CD4-positive, alpha-beta T cell (primary cell): Measurements from ENCODE around the gene NAPSA. TPM values are rescaled to one million over a fixed set of nuclear protein-coding genes. Genes with fewer than 3 reads are reported as not detected.
"Not testable (repeated sequence)": the region's sequence is repeated elsewhere in the genome, so short reads cannot be mapped to it uniquely, and the experiment has no call there.

Source experiments
- ATAC-seq: fragments of 200-7000 bp; cut with Tn5 transposase; one replicate; pipeline ENCODE4 v1.10.0; 2022; ENCODE audit warnings: mild to moderate bottlenecking; ENCODE audit not compliant: poor library complexity
- CTCF ChIA-PET: fragments of 350-600 bp; sonication (Branson Sonifier 250); formaldehyde crosslinking; loops from one replicate; lab custom pipeline; 2021; ENCODE audit warnings: antibody characterized with exemption, inconsistent platforms; lab: Charles Lee
- POLR2A ChIA-PET: fragments of 350-600 bp; sonication (Branson Sonifier 250); formaldehyde crosslinking; loops from one replicate; lab custom pipeline; 2021; ENCODE audit warnings: antibody characterized with exemption, inconsistent platforms; lab: Charles Lee
- DNase-seq, 14 experiments: peaks; one replicate each; pipeline ENCODE4 v3.0.0-alpha.2; 2013 to 2020; ENCODE audit warnings: mixed read lengths in 2 of 14
- H3K27ac ChIP-seq, 2 donors: one replicate each; pipeline versions ENCODE4 v1.5.1 to v1.7.0; 2013; ENCODE audit warnings: low read length in 2 of 2, low read depth in 1 of 2, mild to moderate bottlenecking in 1 of 2
- H3K27me3 ChIP-seq, 2 experiments: 1 replicate in 1 of 2; 2 replicates in 1 of 2; pipeline versions ENCODE4 v1.6.1 to v1.7.0; 2013; ENCODE audit warnings: low read length in 2 of 2, control low read depth in 1 of 2, mild to moderate bottlenecking in 1 of 2, moderate library complexity in 1 of 2; ENCODE audit not compliant: insufficient read depth in 2 of 2, control insufficient read depth in 1 of 2
- H3K36me3 ChIP-seq: one replicate; pipeline ENCODE4 v1.6.1; 2013; ENCODE audit warnings: low read length, control low read depth; ENCODE audit not compliant: insufficient read depth
- H3K4me1 ChIP-seq: one replicate; pipeline ENCODE4 v1.6.1; 2013; ENCODE audit warnings: low read length, control low read depth; ENCODE audit not compliant: insufficient read depth
- H3K4me3 ChIP-seq: one replicate; pipeline ENCODE4 v1.5.1; 2013; ENCODE audit warnings: mild to moderate bottlenecking, low read length, moderate library complexity
- H3K9me3 ChIP-seq, 2 experiments: 1 replicate in 1 of 2; 2 replicates in 1 of 2; pipeline versions ENCODE4 v1.6.1 to v1.7.0; 2013; ENCODE audit warnings: low read length in 2 of 2, mild to moderate bottlenecking in 2 of 2, control low read depth in 1 of 2, moderate library complexity in 1 of 2; ENCODE audit not compliant: control insufficient read depth in 1 of 2, insufficient read depth in 1 of 2
- H3K27ac Mint-ChIP-seq: one replicate; pipeline ENCODE4 v1.8.0; 2020; ENCODE audit warnings: mixed read lengths
- H3K27me3 Mint-ChIP-seq: one replicate; pipeline ENCODE4 v1.8.0; 2021; ENCODE audit warnings: mixed read lengths
- H3K36me3 Mint-ChIP-seq: one replicate; pipeline ENCODE4 v1.8.0; 2021; ENCODE audit warnings: low read depth, mixed read lengths
- H3K4me1 Mint-ChIP-seq: one replicate; pipeline ENCODE4 v1.8.0; 2021; ENCODE audit warnings: low read depth, mixed read lengths
- H3K4me3 Mint-ChIP-seq: one replicate; pipeline ENCODE4 v1.8.0; 2020; ENCODE audit warnings: mild to moderate bottlenecking, mixed read lengths
- H3K9me3 Mint-ChIP-seq: one replicate; pipeline ENCODE4 v1.8.0; 2020; ENCODE audit warnings: mixed read lengths
- intact Hi-C, 2 experiments: fragments of 100-400 bp; cut with DNase I in 1 of 2; cut with micrococcal nuclease in 1 of 2; formaldehyde crosslinking; loops; one replicate each; pipeline versions ENCODE4 v1.15.1 to v1.9.0; 2023 to 2025; cut with DNase I, micrococcal nuclease
- total RNA-seq, 174 experiments: library from RNA in 2 of 174; stranded (reverse) in 2 of 174; gene quantifications; one replicate each; pipeline ENCODE4 v1.2.3 and lab custom pipeline; 2021 to 2026
- TF ChIP-seq, protein P1 (sequence below): fragments of 200-600 bp; IDR thresholded peaks from one replicate; pipeline ENCODE4 v1.8.0; 2022; ENCODE audit warnings: antibody characterized with exemption, mild to moderate bottlenecking

The NAPSA gene
- total RNA-seq, 2 experiments from 2014 or later: 0.61 to 0.91 TPM

DNA sequence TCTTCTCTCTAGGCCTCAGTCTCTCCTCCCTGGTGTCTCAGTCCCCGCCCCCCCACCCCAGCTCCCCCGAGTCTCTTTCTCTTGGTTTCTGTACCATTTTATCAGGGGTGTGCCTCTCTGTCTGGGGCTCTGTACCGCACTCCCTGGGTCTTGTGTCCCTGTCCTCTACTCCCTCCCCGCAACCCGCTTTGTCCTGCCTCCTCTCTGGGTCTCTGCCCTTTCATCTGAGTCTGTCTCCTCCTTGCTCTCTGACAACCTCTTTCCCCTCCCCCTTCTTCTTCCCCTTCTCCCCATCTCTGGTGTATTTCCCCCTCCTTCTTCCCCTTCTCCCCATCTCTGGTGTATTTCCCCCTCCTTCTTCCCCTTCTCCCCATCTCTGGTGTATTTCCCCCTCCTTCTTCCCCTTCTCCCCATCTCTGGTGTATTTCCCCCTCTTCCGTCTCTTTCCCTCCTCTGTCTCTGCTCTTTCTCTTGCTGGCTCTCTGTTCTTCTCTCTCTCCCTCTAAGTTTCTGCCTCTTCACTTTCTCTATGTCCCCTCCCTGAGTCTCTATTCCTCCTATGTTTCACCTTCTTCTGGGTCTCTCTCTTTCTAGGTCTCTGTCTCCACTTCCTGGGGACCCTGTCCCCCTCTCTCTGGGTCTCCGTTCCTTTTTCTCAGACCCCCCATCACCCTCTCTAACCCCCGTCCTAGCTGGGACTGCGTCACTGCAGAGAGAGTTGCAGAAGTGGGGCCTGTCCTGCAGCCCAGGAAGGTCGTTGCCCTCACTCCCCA is 34.0 kb downstream of the NAPSA start:
- H3K27ac ChIP-seq: no peak overlapping the region
- H3K27me3 ChIP-seq: peaks cover 51 to 58% of the 10 kb centered on the region in 2 experiments
- H3K36me3 Mint-ChIP-seq: peaks cover 6% of the 10 kb centered on the region
- ATAC-seq (no peak), DNase-seq (peak in 2 of 14 experiments; percentile 43 to 49)
- intact Hi-C loops: loop anchor here in 1 of 2 experiments (10.0 kb wide), 1 partner anchor 393 kb away; the partner anchor contains the start of gene CLEC11A
- peaks cover 72% of the 10 kb centered on the region for H3K4me1 ChIP-seq
- H3K27me3 Mint-ChIP-seq: peaks cover 69% of the 10 kb centered on the region
- ChIA-PET POLR2A (interaction anchor here (3.8 kb wide), 1 partner anchor 27 kb away, joined by 38 read pairs; no protein-coding TSS in a partner anchor), CTCF (no interaction called here)
- H3K4me3 Mint-ChIP-seq: peak overlapping the region; percentile 61
- peaks cover 68% of the 10 kb centered on the region for H3K4me1 Mint-ChIP-seq
- H3K9me3 Mint-ChIP-seq: no peaks in the 10 kb centered on the region
- H3K4me3 ChIP-seq: peak overlapping the region; percentile 31
- H3K9me3 ChIP-seq: peaks cover 6 to 43% of the 10 kb centered on the region in 2 experiments
- TF ChIP-seq, protein P1, sequence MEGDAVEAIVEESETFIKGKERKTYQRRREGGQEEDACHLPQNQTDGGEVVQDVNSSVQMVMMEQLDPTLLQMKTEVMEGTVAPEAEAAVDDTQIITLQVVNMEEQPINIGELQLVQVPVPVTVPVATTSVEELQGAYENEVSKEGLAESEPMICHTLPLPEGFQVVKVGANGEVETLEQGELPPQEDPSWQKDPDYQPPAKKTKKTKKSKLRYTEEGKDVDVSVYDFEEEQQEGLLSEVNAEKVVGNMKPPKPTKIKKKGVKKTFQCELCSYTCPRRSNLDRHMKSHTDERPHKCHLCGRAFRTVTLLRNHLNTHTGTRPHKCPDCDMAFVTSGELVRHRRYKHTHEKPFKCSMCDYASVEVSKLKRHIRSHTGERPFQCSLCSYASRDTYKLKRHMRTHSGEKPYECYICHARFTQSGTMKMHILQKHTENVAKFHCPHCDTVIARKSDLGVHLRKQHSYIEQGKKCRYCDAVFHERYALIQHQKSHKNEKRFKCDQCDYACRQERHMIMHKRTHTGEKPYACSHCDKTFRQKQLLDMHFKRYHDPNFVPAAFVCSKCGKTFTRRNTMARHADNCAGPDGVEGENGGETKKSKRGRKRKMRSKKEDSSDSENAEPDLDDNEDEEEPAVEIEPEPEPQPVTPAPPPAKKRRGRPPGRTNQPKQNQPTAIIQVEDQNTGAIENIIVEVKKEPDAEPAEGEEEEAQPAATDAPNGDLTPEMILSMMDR: no peak
- peak overlapping the region; percentile 83 for H3K27ac Mint-ChIP-seq
- H3K36me3 ChIP-seq: no peaks in the 10 kb centered on the region

DNA sequence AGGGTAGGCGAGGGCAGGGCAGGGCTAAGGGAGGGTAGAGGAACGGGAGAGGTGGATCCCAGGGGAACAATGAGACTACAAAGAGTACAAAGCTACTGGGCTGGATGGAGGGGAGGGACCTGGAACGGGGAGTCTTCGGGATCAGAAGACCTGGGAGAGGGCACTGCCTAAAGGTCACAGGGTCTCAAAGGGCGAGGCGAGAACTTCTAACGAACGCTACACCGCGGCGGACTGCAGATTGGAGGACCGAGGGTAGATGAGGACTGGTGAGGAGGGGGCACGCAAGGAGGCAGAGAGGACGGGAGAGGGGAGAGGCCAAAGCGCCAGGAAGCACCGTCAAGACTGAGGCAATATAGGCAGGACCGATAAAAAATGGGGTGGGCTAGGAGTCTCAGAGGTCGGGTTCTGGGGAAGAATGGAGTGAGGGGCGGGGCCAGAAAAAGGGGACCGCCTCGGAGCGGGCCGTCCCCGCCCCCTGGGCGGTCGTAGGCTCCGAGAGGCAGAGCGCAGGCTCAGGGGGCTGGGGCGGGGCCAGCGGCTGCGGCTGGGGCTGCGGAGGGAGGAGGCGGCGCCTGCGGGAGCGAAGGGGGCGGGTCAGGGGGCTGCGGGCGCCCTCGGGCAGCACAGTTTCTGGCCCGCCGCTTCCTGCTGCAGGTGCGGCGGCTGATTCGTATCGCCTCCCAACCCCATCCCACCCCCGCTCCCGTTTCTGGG is 34.9 kb downstream of the NAPSA start:
- peaks cover 58 to 67% of the 10 kb centered on the region in 2 experiments for H3K27me3 ChIP-seq
- peaks cover 69% of the 10 kb centered on the region for H3K27me3 Mint-ChIP-seq
- no peaks in the 10 kb centered on the region for H3K9me3 Mint-ChIP-seq
- peaks cover 72% of the 10 kb centered on the region for H3K4me1 Mint-ChIP-seq
- peaks cover 81% of the 10 kb centered on the region for H3K4me1 ChIP-seq
- peaks cover 6% of the 10 kb centered on the region for H3K36me3 Mint-ChIP-seq
- H3K4me3 Mint-ChIP-seq: peak overlapping the region; percentile 87
- POLR2A ChIA-PET: no interaction called here
- no peak overlapping the region for H3K27ac ChIP-seq
- peaks cover 6 to 52% of the 10 kb centered on the region in 2 experiments for H3K9me3 ChIP-seq
- CTCF ChIA-PET: interaction anchor here (3.3 kb wide), 1 partner anchor 27 kb away, joined by 10 read pairs; no protein-coding TSS in a partner anchor
- TF ChIP-seq, protein P1: no peak
- H3K4me3 ChIP-seq: peak overlapping the region; percentile 31
- intact Hi-C loops: loop anchor here in 1 of 2 experiments (10.0 kb wide), 1 partner anchor 394 kb away; the partner anchor contains the start of gene CLEC11A
- ATAC-seq (peak; percentile 47), DNase-seq (peak; percentile 51 to 91 (median 78))
- H3K27ac Mint-ChIP-seq: peak overlapping the region; percentile 83
- no peaks in the 10 kb centered on the region for H3K36me3 ChIP-seq

DNA sequence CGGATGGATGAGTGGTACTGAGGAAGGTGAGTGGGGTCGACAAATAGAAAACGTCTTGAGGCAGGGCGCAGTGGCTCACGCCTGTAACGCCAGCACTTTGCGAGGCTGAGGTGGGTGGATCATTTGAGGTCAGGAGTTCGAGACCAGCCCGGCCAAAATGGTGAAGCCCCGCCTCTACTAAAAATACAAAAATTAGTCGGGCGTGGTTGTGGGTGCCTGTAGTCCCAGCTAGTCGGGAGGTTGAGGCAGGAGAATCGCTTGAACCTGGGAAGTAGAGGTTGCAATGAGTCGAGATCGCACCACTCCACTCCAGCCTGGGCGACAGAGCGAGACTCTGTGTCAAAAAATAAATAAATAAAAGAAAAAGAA is 35.5 kb downstream of the NAPSA start:
- H3K27me3 Mint-ChIP-seq: peaks cover 68% of the 10 kb centered on the region
- not testable (repeated sequence) for H3K36me3 Mint-ChIP-seq, H3K27ac ChIP-seq, H3K36me3 ChIP-seq, DNase-seq, ATAC-seq, H3K9me3 Mint-ChIP-seq
- intact Hi-C loops: loop anchor here in 1 of 2 experiments (5.0 to 10.0 kb wide), 2 partner anchors 303 to 395 kb away; partner anchors contain the start of genes CLEC11A, VRK3 and ZNF473
- peak overlapping the region; percentile 83 for H3K27ac Mint-ChIP-seq
- Histone ChIP-seq H3K4me1 (peaks cover 84% of the 10 kb centered on the region), H3K9me3 (peaks cover 6 to 54% of the 10 kb centered on the region in 2 experiments), H3K27me3 (peaks cover 58 to 65% of the 10 kb centered on the region in 2 experiments), H3K4me3 (peak overlapping the region; percentile 32)
- H3K4me1 Mint-ChIP-seq: peaks cover 75% of the 10 kb centered on the region
- H3K4me3 Mint-ChIP-seq: peak overlapping the region; percentile 87
- POLR2A ChIA-PET: interaction anchor here (1.5 to 1.7 kb wide), 2 partner anchors 28 to 475 kb away, joined by 5 to 15 read pairs; no protein-coding TSS in a partner anchor
- CTCF ChIA-PET: interaction anchor here (3.3 kb wide), 1 partner anchor 28 kb away, joined by 10 read pairs; no protein-coding TSS in a partner anchor
